IMR-90 (cell line): Measurements from ENCODE around the gene SPTLC3. TPM values are rescaled to one million over a fixed set of nuclear protein-coding genes. Genes with fewer than 3 reads are reported as not detected.

Experiments used
- ATAC-seq: fragments of 200-7000 bp; cut with Tn5 transposase; 2 replicates; pipeline ENCODE4 v1.9.1; 2020; ENCODE audit warnings: low read depth, mild to moderate bottlenecking, moderate library complexity
- BruUV-seq: library from RNA; stranded (reverse); fragments of 400-500 nt; replicated peaks from 2 replicates; lab custom pipeline; 2021; lab: Mats Ljungman, UMichigan
- CTCF ChIA-PET: fragments of 300-600 bp; formaldehyde crosslinking; extraction: SDS; loops from one replicate; lab custom pipeline; 2021; ENCODE audit warnings: antibody characterized with exemption; lab: Yijun Ruan, JAX
- POLR2A ChIA-PET: fragments of 300-600 bp; sonication (Branson Sonifier 250); formaldehyde crosslinking; loops from one replicate; lab custom pipeline; 2022; ENCODE audit warnings: antibody characterized with exemption; ENCODE audit not compliant: unreplicated experiment; lab: Charles Lee
- DNase-seq: peaks from one replicate; pipeline ENCODE4 v3.0.0; 2013
- H2AFZ ChIP-seq: replicated peaks from 2 replicates; pipeline ENCODE3; 2013; ENCODE audit warnings: low read length, mild to moderate bottlenecking; ENCODE audit not compliant: poor library complexity
- H2AK5ac ChIP-seq: 2 replicates; pipeline ENCODE4 v1.6.1; 2013; ENCODE audit warnings: low read depth, low read length, inconsistent platforms
- H2AK9ac ChIP-seq: replicated peaks from 2 replicates; pipeline ENCODE3; 2013; ENCODE audit warnings: mild to moderate bottlenecking, low read depth, low read length, moderate library complexity; ENCODE audit not compliant: poor library complexity
- H2BK120ac ChIP-seq: 2 replicates; pipeline ENCODE4 v1.6.1; 2013; ENCODE audit warnings: low read depth, low read length, inconsistent platforms
- H2BK15ac ChIP-seq: 3 replicates; pipeline ENCODE4 v1.6.1; 2013; ENCODE audit warnings: low read depth, low read length, inconsistent platforms
- H2BK20ac ChIP-seq: 2 replicates; pipeline ENCODE4 v1.6.1; 2013; ENCODE audit warnings: low read depth, mild to moderate bottlenecking, inconsistent platforms, low read length, moderate library complexity
- H2BK5ac ChIP-seq: 2 replicates; pipeline ENCODE4 v1.6.1; 2013; ENCODE audit warnings: mild to moderate bottlenecking, low read depth, low read length, inconsistent platforms; ENCODE audit not compliant: poor library complexity, severe bottlenecking
- H3K14ac ChIP-seq: replicated peaks from 2 replicates; pipeline ENCODE4 v1.6.1; 2013; ENCODE audit warnings: low read depth, low read length, inconsistent platforms
- H3K18ac ChIP-seq: 2 replicates; pipeline ENCODE4 v1.6.1; 2013; ENCODE audit warnings: low read depth, low read length, control low read depth
- H3K23ac ChIP-seq: 2 replicates; pipeline ENCODE4 v1.6.1; 2013; ENCODE audit warnings: low read depth, low read length, inconsistent platforms
- H3K27ac ChIP-seq: 2 replicates; pipeline ENCODE4 v1.5.1; 2013; ENCODE audit warnings: mild to moderate bottlenecking, control low read depth, low read length; ENCODE audit not compliant: insufficient read depth
- H3K27me3 ChIP-seq: 2 replicates; pipeline ENCODE4 v1.6.1; 2013; ENCODE audit warnings: low read length; ENCODE audit not compliant: control insufficient read depth, insufficient read depth
- H3K36me3 ChIP-seq: 2 replicates; pipeline ENCODE4 v1.6.1; 2013; ENCODE audit warnings: low read length, mixed read lengths; ENCODE audit not compliant: control insufficient read depth, insufficient read depth
- H3K4ac ChIP-seq: 2 replicates; pipeline ENCODE4 v1.6.1; 2013; ENCODE audit warnings: low read depth, low read length, inconsistent platforms
- H3K4me1 ChIP-seq: 2 replicates; pipeline ENCODE4 v1.6.1; 2013; ENCODE audit warnings: low read length, mixed read lengths; ENCODE audit not compliant: control insufficient read depth, insufficient read depth
- H3K4me2 ChIP-seq: 2 replicates; pipeline ENCODE4 v1.6.1; 2013; ENCODE audit warnings: low read depth, mild to moderate bottlenecking, control low read depth, low read length, moderate library complexity
- H3K4me3 ChIP-seq: 2 replicates; pipeline ENCODE4 v1.5.1; 2013; ENCODE audit warnings: low read depth, mild to moderate bottlenecking, control low read depth, low read length, moderate library complexity; ENCODE audit not compliant: insufficient read depth
- H3K56ac ChIP-seq: 2 replicates; pipeline ENCODE4 v1.6.1; 2013; ENCODE audit warnings: low read length, inconsistent platforms; ENCODE audit not compliant: insufficient read depth; ENCODE audit errors: extremely low read depth
- H3K79me1 ChIP-seq, 2 experiments: 2 replicates each; pipeline ENCODE4 v1.6.1; 2013; ENCODE audit warnings: low read length in 2 of 2, inconsistent platforms in 1 of 2, low read depth in 1 of 2
- H3K9ac ChIP-seq: 2 replicates; pipeline ENCODE4 v1.6.1; 2013; ENCODE audit warnings: low read depth, low read length, control low read depth
- H3K9me1 ChIP-seq: 2 replicates; pipeline ENCODE4 v1.6.1; 2013; ENCODE audit warnings: low read length, inconsistent platforms; ENCODE audit not compliant: insufficient read depth
- H3K9me3 ChIP-seq: 2 replicates; pipeline ENCODE4 v1.6.1; 2013; ENCODE audit warnings: low read length; ENCODE audit not compliant: control insufficient read depth, insufficient read depth
- H4K20me1 ChIP-seq: 2 replicates; pipeline ENCODE4 v1.6.1; 2013; ENCODE audit warnings: low read length, inconsistent platforms; ENCODE audit not compliant: insufficient read depth
- H4K5ac ChIP-seq: 2 replicates; pipeline ENCODE4 v1.6.1; 2013; ENCODE audit warnings: mild to moderate bottlenecking, low read depth, low read length, control low read depth
- H4K8ac ChIP-seq, 2 experiments: 2 replicates each; pipeline ENCODE4 v1.6.1; 2013; ENCODE audit warnings: low read depth in 2 of 2, low read length in 2 of 2, control low read depth in 1 of 2, inconsistent platforms in 1 of 2
- H4K91ac ChIP-seq: 2 replicates; pipeline ENCODE4 v1.6.1; 2013; ENCODE audit warnings: low read depth, low read length, inconsistent platforms; ENCODE audit not compliant: insufficient read depth
- CEBPB ChIP-seq: IDR thresholded peaks from 2 replicates; pipeline ENCODE4 v1.6.1; 2012; ENCODE audit warnings: low read depth, low read length, improper control_type of control experiment
- FOS ChIP-seq: fragments of 150-350 bp; IDR thresholded peaks from 2 replicates; pipeline ENCODE4 v1.6.1; 2016; ENCODE audit warnings: low read depth, low read length
- MAFK ChIP-seq: IDR thresholded peaks from 2 replicates; pipeline ENCODE4 v1.6.1; 2012; ENCODE audit warnings: low read depth, low read length, improper control_type of control experiment
- MAZ ChIP-seq: IDR thresholded peaks from 2 replicates; pipeline ENCODE4 v1.6.1; 2012; ENCODE audit warnings: low read depth, mild to moderate bottlenecking, low read length, improper control_type of control experiment, moderate library complexity, borderline replicate concordance
- MXI1 ChIP-seq: IDR thresholded peaks from 2 replicates; pipeline ENCODE4 v1.6.1; 2012; ENCODE audit warnings: low read depth, mild to moderate bottlenecking, low read length, moderate library complexity, borderline replicate concordance
- RCOR1 ChIP-seq: IDR thresholded peaks from 2 replicates; pipeline ENCODE4 v1.6.1; 2012; ENCODE audit warnings: mild to moderate bottlenecking, low read length, improper control_type of control experiment; ENCODE audit not compliant: insufficient replicate concordance
- SMC3 ChIP-seq: fragments of 150-350 bp; IDR thresholded peaks from 2 replicates; pipeline ENCODE4 v1.6.1; 2016; ENCODE audit warnings: low read depth, mild to moderate bottlenecking, antibody characterized with exemption, low read length, moderate library complexity
- WGBS, 2 experiments: methylation state at CpG; one replicate each; pipeline versions ENCODE4 v1.1.5 to v1.1.7; 2013; ENCODE audit warnings: missing lambda C conversion rate in 2 of 2; ENCODE audit not compliant: insufficient read length in 1 of 2; ENCODE audit errors: extremely low coverage in 2 of 2; 5-methylcytosine and 5-hydroxymethylcytosine counted together
- dilution Hi-C: fragments of 300-500 bp; cut with HindIII; formaldehyde crosslinking; loops from one replicate; pipeline ENCODE4 v1.14.3; 2018; ENCODE audit warnings: low sequenced_read_pairs; ENCODE audit not compliant: unreplicated experiment
- in situ Hi-C: fragments of 300-500 bp; cut with MboI; formaldehyde crosslinking; loops from 3 replicates; pipeline ENCODE4 v1.14.3; 2019; ENCODE audit warnings: low sequenced_read_pairs, inconsistent platforms, mixed read lengths
- intact Hi-C: fragments of 100-400 bp; cut with micrococcal nuclease; formaldehyde crosslinking; loops from 2 replicates; pipeline ENCODE4 v1.10.0; 2022
- polyA plus RNA-seq, 3 experiments: library from polyadenylated mRNA; depleted of rRNA; stranded (reverse); fragments of >200 nt; gene quantifications; 2 replicates each; pipeline ENCODE4 v1.2.3, GENCODE V29; 2012; ENCODE audit warnings: low replicate concordance in 1 of 3
- total RNA-seq: library from RNA; depleted of rRNA; stranded (reverse); fragments of >200 nt; gene quantifications from 2 replicates; pipeline ENCODE4 v1.2.3, GENCODE V29; 2012
- TF ChIP-seq, protein P1 (sequence below): fragments of 150-350 bp; IDR thresholded peaks from 2 replicates; pipeline ENCODE4 v1.6.1; 2017; ENCODE audit warnings: mild to moderate bottlenecking, antibody characterized with exemption, low read length, low read depth
- TF ChIP-seq, protein P2 (sequence below): fragments of 150-350 bp; IDR thresholded peaks from 2 replicates; pipeline ENCODE4 v1.6.1; 2016; ENCODE audit warnings: low read depth, mild to moderate bottlenecking, low read length, moderate library complexity, borderline replicate concordance
- TF ChIP-seq, protein P3 (sequence below): conservative IDR thresholded peaks from 2 replicates; pipeline ENCODE4 v1.5.1; 2012; ENCODE audit warnings: mild to moderate bottlenecking, low read depth, low read length, improper control_type of control experiment

Gene SPTLC3
- total and polyA plus RNA-seq, 2 of the 4 experiments (the other 2 are of a cell fraction) = 0.44 to 1.6 TPM

DNA sequence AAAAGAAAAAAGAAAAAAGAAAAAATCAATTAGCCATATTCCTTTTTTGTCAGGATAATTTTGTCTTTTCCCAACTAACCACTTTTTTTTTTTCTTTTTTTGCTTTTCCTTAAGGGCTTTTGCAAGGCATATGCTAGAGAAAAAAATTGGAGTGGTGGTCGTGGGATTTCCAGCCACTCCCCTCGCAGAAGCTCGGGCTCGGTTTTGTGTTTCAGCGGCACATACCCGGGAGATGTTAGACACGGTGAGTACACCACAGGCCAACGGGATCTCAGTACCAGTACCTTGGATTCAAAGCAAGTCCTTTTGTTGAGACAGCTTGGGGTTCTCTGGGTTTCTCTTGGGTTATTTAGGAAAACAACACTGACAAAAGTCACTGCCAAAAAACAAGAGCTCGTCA is 151.1 kb downstream of the SPTLC3 start:
- no peak for TF ChIP-seq CEBPB
- TF ChIP-seq MAZ = no peak
- TF ChIP-seq MAFK = no peak
- TF ChIP-seq SMC3 = no peak
- TF ChIP-seq, protein P1, sequence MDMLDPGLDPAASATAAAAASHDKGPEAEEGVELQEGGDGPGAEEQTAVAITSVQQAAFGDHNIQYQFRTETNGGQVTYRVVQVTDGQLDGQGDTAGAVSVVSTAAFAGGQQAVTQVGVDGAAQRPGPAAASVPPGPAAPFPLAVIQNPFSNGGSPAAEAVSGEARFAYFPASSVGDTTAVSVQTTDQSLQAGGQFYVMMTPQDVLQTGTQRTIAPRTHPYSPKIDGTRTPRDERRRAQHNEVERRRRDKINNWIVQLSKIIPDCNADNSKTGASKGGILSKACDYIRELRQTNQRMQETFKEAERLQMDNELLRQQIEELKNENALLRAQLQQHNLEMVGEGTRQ = no peak
- TF ChIP-seq, protein P2, sequence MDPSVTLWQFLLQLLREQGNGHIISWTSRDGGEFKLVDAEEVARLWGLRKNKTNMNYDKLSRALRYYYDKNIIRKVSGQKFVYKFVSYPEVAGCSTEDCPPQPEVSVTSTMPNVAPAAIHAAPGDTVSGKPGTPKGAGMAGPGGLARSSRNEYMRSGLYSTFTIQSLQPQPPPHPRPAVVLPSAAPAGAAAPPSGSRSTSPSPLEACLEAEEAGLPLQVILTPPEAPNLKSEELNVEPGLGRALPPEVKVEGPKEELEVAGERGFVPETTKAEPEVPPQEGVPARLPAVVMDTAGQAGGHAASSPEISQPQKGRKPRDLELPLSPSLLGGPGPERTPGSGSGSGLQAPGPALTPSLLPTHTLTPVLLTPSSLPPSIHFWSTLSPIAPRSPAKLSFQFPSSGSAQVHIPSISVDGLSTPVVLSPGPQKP = no peak
- TF ChIP-seq MXI1 = no peak
- TF ChIP-seq, protein P3, sequence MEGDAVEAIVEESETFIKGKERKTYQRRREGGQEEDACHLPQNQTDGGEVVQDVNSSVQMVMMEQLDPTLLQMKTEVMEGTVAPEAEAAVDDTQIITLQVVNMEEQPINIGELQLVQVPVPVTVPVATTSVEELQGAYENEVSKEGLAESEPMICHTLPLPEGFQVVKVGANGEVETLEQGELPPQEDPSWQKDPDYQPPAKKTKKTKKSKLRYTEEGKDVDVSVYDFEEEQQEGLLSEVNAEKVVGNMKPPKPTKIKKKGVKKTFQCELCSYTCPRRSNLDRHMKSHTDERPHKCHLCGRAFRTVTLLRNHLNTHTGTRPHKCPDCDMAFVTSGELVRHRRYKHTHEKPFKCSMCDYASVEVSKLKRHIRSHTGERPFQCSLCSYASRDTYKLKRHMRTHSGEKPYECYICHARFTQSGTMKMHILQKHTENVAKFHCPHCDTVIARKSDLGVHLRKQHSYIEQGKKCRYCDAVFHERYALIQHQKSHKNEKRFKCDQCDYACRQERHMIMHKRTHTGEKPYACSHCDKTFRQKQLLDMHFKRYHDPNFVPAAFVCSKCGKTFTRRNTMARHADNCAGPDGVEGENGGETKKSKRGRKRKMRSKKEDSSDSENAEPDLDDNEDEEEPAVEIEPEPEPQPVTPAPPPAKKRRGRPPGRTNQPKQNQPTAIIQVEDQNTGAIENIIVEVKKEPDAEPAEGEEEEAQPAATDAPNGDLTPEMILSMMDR = no peak
- TF ChIP-seq RCOR1 = no peak
- no peak for TF ChIP-seq FOS
- no peaks in the 10 kb centered on the region for H3K9me3 ChIP-seq
- no TSS peak for BruUV-seq
- H2BK15ac ChIP-seq = no peak overlapping the region
- no peak overlapping the region for H2BK120ac ChIP-seq
- dilution Hi-C loops = no loop called here
- no peaks in the 10 kb centered on the region for H3K4me1 ChIP-seq
- no peak overlapping the region for H3K27ac ChIP-seq
- no peak overlapping the region for H3K14ac ChIP-seq
- intact Hi-C loops = no loop called here
- H2AFZ ChIP-seq = no peak overlapping the region
- H4K20me1 ChIP-seq = no peaks in the 10 kb centered on the region
- H3K79me1 ChIP-seq = no peaks in the 10 kb centered on the region
- H4K91ac ChIP-seq = no peak overlapping the region
- no peak overlapping the region for H4K8ac ChIP-seq
- no peak overlapping the region for H3K4me3 ChIP-seq
- no peak overlapping the region for H2BK20ac ChIP-seq
- no peak overlapping the region for H2AK9ac ChIP-seq
- H3K27me3 ChIP-seq = no peaks in the 10 kb centered on the region
- no peak overlapping the region for H3K18ac ChIP-seq
- H3K4ac ChIP-seq = no peak overlapping the region
- no peaks in the 10 kb centered on the region for H3K9me1 ChIP-seq
- no peak for ATAC-seq
- no peak overlapping the region for H3K4me2 ChIP-seq
- no CpG with 5 or more reads among the region's 9 CpGs for WGBS, 2 experiments
- no peaks in the 10 kb centered on the region for H3K36me3 ChIP-seq
- no peak overlapping the region for H3K23ac ChIP-seq
- no peak overlapping the region for H3K56ac ChIP-seq
- no peak overlapping the region for H3K9ac ChIP-seq
- ChIA-PET POLR2A (no interaction called here), CTCF (no interaction called here)
- DNase-seq = no peak
- in situ Hi-C loops = no loop called here
- H2BK5ac ChIP-seq = no peak overlapping the region
- no peak overlapping the region for H2AK5ac ChIP-seq
- no peak overlapping the region for H4K5ac ChIP-seq
